ENCODE results near the gene PRM1. TPM values are rescaled to one million over a fixed set of nuclear protein-coding genes. Genes with fewer than 3 reads are reported as not detected.
A peak's percentile ranks its signal among the peaks of the same experiment; 100 is the strongest.

PRM1 gene
- polyA plus RNA-seq, 3 donors from 2014 or later = not detected

GRCh38 chr16:11265124-11265523, 16.0 kb downstream of the PRM1 start:
- Mint-ChIP-seq H3K27ac (no peak overlapping the region), H3K9me3 (no peaks in the 10 kb centered on the region), H3K4me1 (peaks cover 7 to 10% of the 10 kb centered on the region in 2 donors), H3K36me3 (peaks cover 0 to 1% (median 0%) of the 10 kb centered on the region in 3 donors), H3K27me3 (ENCODE audit: low read depth in 3 of 3) (peaks cover 2 to 11% (median 10%) of the 10 kb centered on the region in 3 donors), H3K4me3 (no peak overlapping the region)
- no peak for DNase-seq

DNA sequence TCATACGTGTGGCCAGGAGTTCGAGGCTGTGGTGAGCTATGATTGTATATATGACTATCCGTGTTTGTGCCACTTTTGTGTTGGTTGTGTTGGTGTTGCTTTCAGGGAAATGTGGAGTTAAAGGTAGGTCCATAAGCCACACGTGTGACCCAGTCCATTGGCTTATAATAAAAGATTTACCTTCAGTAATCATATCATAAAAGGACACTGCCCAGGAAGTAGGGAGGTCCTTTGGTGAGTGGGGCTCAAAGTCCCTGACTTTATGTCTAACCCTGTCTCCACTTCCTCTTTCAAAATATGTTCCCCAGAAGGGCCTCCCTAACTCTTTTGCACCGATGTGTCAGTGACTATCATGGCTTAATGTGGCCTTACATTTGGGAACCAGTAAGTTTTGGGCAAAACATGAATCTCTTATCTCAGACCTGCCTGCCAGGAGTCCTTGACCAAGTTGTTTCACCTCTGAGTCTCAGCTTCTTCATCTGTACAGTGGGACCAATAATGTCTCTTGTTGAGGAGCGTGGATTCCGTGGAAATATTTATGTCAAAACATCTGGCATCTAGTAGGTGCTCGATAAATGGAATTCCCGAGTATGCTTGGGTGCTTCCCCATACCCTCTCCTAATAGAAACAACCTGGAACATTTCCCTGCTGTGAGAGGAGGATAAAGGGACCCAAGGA, 16.8 kb downstream of the PRM1 start:
- Mint-ChIP-seq H3K4me3 (no peak overlapping the region), H3K36me3 (no peaks in the 10 kb centered on the region)

GRCh38 chr16:11263737-11264136, 17.4 kb downstream of the PRM1 start:
- Mint-ChIP-seq H3K4me3 (no peak overlapping the region), H3K27ac (peak overlapping the region in 3 of 6 donors; percentile 11 to 31 (median 13)), H3K9me3 (no peaks in the 10 kb centered on the region), H3K27me3 (ENCODE audit: low read depth in 3 of 3) (peaks cover 2 to 11% (median 8%) of the 10 kb centered on the region in 3 donors), H3K4me1 (peaks cover 14 to 16% of the 10 kb centered on the region in 2 donors), H3K36me3 (no peaks in the 10 kb centered on the region)
- peak in 2 of 3 donors; percentile 30 to 32 for DNase-seq

More for the DNA sequence above, 16.8 kb downstream of the PRM1 start:
- H3K9me3 Mint-ChIP-seq = no peaks in the 10 kb centered on the region
- no peak for DNase-seq
- H3K27ac Mint-ChIP-seq = peak overlapping the region in 1 of 6 donors; percentile 11
- H3K4me1 Mint-ChIP-seq = peaks cover 10 to 11% of the 10 kb centered on the region in 2 donors
- H3K27me3 Mint-ChIP-seq (ENCODE audit: low read depth in 3 of 3) = peaks cover 2 to 11% (median 8%) of the 10 kb centered on the region in 3 donors

DNA sequence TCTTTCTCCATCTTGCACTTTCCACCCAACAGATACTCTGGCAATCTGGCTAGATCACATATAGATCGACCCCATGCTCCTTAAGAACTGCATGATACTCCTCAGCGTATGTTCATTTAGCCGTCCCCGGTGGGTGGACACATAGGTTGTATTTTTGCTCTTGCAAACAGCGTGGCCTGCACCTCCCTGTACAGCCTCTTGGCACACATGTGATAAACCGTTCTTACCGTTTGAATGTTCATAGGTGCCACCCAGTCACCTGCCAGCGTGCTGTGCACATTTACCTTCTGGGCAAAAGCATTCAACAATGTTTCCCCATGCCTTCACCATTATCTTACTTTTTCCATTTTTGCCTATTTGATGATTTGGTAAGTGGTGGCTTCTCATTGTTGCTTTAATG, 18.2 kb downstream of the PRM1 start:
- H3K9me3 Mint-ChIP-seq = no peaks in the 10 kb centered on the region
- no peak for DNase-seq
- no peak overlapping the region for H3K4me3 Mint-ChIP-seq
- H3K27me3 Mint-ChIP-seq (ENCODE audit: low read depth in 3 of 3) = peaks cover 2 to 7% (median 7%) of the 10 kb centered on the region in 3 donors
- H3K4me1 Mint-ChIP-seq = peaks cover 21 to 25% of the 10 kb centered on the region in 2 donors
- H3K36me3 Mint-ChIP-seq = no peaks in the 10 kb centered on the region
- no peak overlapping the region for H3K27ac Mint-ChIP-seq

GRCh38 chr16:11260596-11260966, 20.5 kb downstream of the PRM1 start:
- Mint-ChIP-seq H3K27me3 (ENCODE audit: low read depth in 3 of 3) (peaks cover 3 to 10% (median 7%) of the 10 kb centered on the region in 3 donors), H3K4me1 (peaks cover 34 to 36% of the 10 kb centered on the region in 2 donors), H3K36me3 (no peaks in the 10 kb centered on the region), H3K27ac (no peak overlapping the region), H3K9me3 (no peaks in the 10 kb centered on the region), H3K4me3 (no peak overlapping the region)
- no peak for DNase-seq

DNA sequence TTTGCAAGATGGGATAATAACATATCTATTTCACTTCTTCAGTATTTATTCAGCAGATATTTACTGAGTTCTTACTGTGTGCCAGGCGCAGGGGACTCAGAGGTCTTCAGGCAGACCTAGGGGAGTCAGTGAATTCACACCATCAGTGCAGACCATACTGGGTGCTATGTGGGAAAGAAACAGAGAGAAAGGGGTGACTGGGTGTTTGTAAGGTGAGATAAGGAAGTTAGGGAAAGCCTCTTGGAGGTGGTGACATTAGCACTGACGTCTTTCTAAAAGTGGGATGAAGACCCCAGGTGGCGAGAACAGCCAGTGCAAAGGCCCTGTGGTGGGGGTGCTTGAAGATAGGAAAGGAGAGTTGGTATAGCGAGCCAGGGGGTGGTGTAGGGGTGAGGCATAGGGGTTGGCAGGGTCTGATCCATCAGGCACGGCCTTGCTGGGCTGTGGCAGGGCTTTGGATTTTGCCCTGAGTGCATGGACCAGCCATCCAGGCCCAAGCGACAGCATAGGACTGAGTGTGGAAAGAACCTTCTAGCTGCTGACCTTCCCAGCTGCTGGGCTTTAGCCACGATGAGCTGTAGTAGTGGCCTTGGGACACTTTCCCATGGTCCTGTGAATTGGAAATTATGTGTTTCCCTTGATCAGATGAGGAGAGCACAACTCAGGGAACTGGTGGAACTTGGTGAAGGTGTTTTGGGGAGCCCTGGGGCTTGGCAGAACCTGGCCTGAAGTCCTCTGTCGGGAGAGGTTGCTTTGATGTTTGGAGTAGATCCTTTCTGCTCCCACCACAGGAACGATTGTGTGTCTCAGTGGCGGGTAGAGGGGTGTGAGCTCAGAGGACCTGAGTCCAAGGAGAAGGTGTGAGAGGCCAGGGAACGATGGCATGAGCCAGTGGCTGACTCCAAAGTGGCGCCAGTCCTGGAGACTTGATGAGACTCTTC, 21.2 kb downstream of the PRM1 start:
- H3K4me1 Mint-ChIP-seq = peaks cover 34 to 36% of the 10 kb centered on the region in 2 donors
- H3K36me3 Mint-ChIP-seq = no peaks in the 10 kb centered on the region
- H3K27me3 Mint-ChIP-seq (ENCODE audit: low read depth in 3 of 3) = peaks cover 4 to 11% (median 7%) of the 10 kb centered on the region in 3 donors
- peak overlapping the region in 4 of 6 donors; percentile 29 to 50 (median 40) for H3K27ac Mint-ChIP-seq
- H3K9me3 Mint-ChIP-seq = no peaks in the 10 kb centered on the region
- H3K4me3 Mint-ChIP-seq = peak overlapping the region in 1 of 5 donors; percentile 67
- no peak for DNase-seq

DNA sequence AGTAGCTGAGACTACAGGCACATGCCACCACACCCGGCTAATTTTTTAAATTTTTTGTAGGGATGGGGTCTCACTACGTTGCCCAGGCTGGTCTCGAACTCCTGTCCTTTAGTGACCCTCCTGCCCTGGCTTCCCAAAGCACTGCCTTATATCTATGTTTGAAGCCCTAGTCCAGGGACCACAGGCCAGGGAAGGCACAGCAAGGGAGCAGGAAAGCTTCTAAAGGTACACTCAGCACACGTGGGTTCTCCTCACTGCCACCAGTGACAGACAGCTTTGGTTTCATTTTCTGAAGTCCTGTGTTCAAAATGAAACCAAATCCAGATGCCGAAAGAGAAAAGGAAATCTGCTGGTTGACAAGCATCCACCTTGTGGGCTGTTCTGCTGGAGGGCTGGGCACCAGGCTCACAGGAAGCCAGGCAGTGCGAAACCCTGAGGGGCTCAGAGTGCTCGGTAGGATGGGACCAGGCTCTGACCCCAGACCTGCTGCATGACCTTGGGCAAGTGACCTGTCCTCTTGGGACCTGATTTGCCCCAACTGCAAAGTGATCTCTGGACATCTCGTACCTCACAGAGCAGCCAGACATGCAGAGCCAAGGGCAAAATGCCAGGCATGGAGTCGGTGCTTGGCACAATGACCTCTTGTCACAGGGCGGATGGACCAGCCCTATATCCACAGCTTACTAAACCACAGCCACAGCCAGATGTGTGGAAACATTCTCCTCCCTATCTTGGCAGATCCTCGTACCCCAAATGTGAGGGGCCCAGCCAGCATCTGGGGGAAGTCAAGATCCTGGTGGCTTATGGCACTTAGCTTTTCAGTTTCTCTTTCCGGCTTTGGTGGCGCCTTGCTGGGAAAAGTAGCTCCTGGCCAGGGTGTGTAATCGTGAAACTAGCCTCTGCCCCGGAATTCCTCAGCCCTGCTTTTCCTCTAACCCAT, 22.3 kb downstream of the PRM1 start:
- peak overlapping the region; percentile 62 to 72 (median 67) for H3K4me3 Mint-ChIP-seq
- peaks cover 34 to 35% of the 10 kb centered on the region in 2 donors for H3K4me1 Mint-ChIP-seq
- H3K27me3 Mint-ChIP-seq (ENCODE audit: low read depth in 3 of 3) = peaks cover 4 to 9% (median 7%) of the 10 kb centered on the region in 3 donors
- DNase-seq = peak; percentile 53 to 64 (median 57)
- no peaks in the 10 kb centered on the region for H3K9me3 Mint-ChIP-seq
- H3K27ac Mint-ChIP-seq = peak overlapping the region; percentile 53 to 78 (median 60)
- no peaks in the 10 kb centered on the region for H3K36me3 Mint-ChIP-seq

DNA sequence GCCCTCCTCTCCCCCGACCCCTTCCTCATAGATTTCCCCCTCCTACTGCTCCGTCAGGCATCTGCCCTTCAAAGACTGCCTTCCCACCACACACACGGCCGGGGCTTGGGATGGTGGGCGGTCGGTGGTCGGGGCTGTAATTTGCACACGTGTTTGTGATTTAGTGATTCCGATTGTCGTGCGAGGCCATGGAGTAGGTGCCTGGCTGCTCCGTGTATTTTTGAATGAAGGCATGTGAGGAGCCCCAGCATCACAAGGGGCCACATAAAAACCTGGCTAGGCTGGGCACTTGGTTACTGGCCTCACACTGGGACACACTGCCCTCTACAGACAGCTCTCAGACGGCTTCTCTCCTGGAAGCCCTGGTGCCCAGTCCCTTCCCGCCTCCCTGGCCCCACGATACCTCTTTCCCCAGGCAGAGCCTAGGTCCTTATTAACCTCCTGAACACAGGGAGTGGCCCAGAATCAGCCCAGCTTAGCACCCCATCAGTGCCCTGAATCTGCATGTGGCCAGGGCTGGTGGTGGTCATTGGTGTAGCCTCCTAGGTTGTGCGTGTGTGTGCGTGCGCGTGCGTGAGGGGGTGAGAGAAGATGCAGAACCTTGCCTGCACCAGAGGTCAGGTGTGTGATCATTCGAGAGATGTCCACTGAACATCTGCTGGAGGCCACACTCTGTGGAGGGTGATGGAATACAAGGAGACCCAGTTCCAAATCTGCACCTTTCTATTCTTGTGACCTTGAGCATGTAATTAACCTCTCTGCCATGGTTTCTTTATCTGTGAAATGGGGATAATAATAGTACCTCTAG, 23.8 kb downstream of the PRM1 start:
- DNase-seq = peak; percentile 61 to 71 (median 68)
- Mint-ChIP-seq H3K27me3 (ENCODE audit: low read depth in 3 of 3) (peaks cover 4 to 14% (median 14%) of the 10 kb centered on the region in 3 donors), H3K4me1 (peaks cover 44 to 46% of the 10 kb centered on the region in 2 donors), H3K36me3 (peaks cover 0 to 3% (median 0%) of the 10 kb centered on the region in 3 donors), H3K4me3 (peak overlapping the region; percentile 94 to 97 (median 96)), H3K27ac (peak overlapping the region; percentile 74 to 95 (median 92)), H3K9me3 (no peaks in the 10 kb centered on the region)

DNA sequence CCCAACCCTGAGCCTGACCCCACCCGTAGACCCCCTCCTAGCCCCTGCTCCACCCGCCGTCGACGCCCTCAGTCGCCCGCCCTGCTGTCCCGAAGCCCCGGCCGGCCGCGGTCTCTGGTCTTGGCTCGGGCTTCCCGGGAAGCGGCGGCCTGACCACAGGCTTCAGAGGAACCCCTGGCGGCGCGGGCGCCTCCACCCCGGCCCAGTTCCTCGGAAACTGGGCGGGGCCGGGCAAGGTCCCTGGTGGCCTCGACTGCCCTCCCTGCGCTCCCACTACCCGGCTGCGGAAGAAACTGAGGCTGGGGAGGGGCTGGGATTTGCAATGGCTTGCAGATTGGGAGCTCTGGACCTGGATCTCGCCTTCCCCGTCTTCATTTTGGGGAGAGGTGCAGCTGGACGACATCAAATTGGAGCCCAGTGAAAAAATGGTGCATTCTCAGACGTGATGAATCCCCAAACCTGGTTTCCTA, 24.4 kb downstream of the PRM1 start:
- Mint-ChIP-seq H3K36me3 (peaks cover 0 to 5% (median 3%) of the 10 kb centered on the region in 3 donors), H3K27ac (peak overlapping the region; percentile 86 to 97 (median 96)), H3K27me3 (ENCODE audit: low read depth in 3 of 3) (peaks cover 9 to 19% (median 18%) of the 10 kb centered on the region in 3 donors), H3K9me3 (no peaks in the 10 kb centered on the region), H3K4me1 (peaks cover 50 to 53% of the 10 kb centered on the region in 2 donors), H3K4me3 (peak overlapping the region; percentile 94 to 97 (median 96))
- DNase-seq = peak in 1 of 3 donors; percentile 22

- Mint-ChIP-seq H3K36me3 (peaks cover 0 to 5% (median 3%) of the 10 kb centered on the region in 3 donors), H3K27me3 (ENCODE audit: low read depth in 3 of 3) (peaks cover 9 to 19% (median 18%) of the 10 kb centered on the region in 3 donors), H3K4me3 (peak within 1 kb of the TSS; percentile 94 to 97 (median 96)), H3K4me1 (peaks cover 54 to 57% of the 10 kb centered on the region in 2 donors), H3K27ac (peak within 1 kb of the TSS; percentile 86 to 97 (median 96)), H3K9me3 (no peaks in the 10 kb centered on the region)
- DNase-seq = peak; percentile 81 to 87 (median 87)
Observed at GRCh38 chr16:11255737-11256660, 25.1 kb downstream of the PRM1 start, which contains the start of gene SOCS1. TSS of gene SOCS1 (minus strand) at chr16:11256204. CDS start at chr16:11255478, 726 bp downstream.
